GM12865 (cell line): Measurements from ENCODE around the gene BRINP1.

Experiments used
- DNase-seq: peaks from one replicate; pipeline ENCODE4 v3.0.0; 2010; ENCODE audit warnings: low read depth
- H3K4me3 ChIP-seq: 2 replicates; pipeline ENCODE4 v1.5.1; 2011; ENCODE audit warnings: mild to moderate bottlenecking, low read depth, low read length, control low read depth
- CTCF ChIP-seq: IDR thresholded peaks from 2 replicates; pipeline ENCODE4 v1.5.1; 2011; ENCODE audit warnings: low read length, control low read depth, low read depth, inconsistent platforms; ENCODE audit not compliant: insufficient read depth; ENCODE audit errors: missing control alignments

Gene BRINP1

GRCh38 chr9:119268985-119269384 lies 100.2 kb downstream of the BRINP1 start:
- DNase-seq = no peak
- TF ChIP-seq CTCF = no peak
- H3K4me3 ChIP-seq = no peak overlapping the region

DNA sequence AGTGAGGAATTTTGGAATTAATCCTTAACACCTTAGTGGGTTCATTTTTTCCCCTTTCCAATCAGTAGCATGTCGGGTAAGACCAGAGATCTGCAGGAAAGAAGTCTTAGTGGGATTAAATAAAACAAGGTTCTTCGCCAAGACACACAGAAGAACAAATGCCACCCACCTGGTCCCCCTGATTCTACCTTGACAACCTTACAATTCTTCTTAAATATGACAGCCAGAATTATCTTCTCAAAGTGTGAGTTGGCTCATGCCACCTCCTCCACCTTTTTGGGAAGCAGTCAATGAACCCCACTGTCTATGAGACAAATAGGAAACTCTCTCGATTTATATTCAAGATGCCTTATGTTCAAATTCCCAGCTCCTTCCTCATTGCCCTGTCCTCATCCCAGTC lies 105.1 kb downstream of the BRINP1 start:
- no peak for TF ChIP-seq CTCF
- no peak overlapping the region for H3K4me3 ChIP-seq
- no peak for DNase-seq

- no peak overlapping the region for H3K4me3 ChIP-seq
- TF ChIP-seq CTCF = no peak
- no peak for DNase-seq
Measured at GRCh38 chr9:119257592-119257991, 111.6 kb downstream of the BRINP1 start.

DNA sequence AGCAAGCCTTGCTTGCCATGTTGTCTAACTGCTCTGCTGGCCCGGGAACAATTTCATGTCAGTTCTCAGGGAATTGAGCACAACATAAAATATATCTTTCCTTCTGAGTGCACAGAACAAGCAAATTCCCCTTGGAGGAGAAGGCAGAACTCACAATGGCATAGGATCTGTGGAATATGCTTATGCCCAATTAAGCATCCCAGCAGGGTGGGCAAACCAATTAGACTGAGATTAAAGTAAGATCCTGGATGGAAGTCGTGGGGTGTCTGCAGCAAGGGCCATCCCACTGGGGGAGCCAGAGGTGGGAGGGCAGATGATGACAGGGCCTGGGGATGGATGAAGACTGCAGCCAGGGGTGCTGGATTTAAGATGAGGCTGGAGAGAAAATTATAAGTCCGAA lies 114.1 kb downstream of the BRINP1 start:
- no peak for DNase-seq
- H3K4me3 ChIP-seq = no peak overlapping the region
- no peak for TF ChIP-seq CTCF

DNA sequence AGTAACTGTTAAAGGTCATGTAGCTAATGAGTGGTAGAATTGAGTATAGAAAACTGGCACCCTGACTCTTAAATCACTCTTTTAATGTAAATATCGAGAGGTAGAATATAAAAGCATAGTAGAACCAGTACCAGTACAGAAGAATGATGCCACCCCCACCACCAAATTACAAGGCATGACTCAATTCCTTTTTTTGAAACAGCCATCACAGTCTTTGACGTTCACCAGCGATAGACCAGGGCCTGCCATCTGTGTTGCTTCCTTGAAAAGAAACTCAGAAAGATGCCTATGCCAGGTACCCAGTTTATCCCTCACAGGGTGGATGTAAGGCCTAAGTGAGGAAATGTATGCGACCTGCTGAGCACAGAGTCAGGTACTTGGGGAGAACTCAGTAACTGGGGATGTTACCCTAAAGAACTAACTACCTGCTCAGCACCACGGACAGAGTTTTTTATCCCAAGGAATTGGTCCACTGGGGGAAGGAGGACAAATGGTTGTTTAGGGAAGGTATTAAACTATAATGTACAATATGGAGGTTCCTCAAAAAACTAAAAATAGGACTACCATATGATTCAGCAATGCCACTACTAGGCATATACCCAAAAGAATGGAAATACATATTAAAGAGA lies 116.5 kb downstream of the BRINP1 start:
- no peak overlapping the region for H3K4me3 ChIP-seq
- TF ChIP-seq CTCF = no peak
- DNase-seq = no peak

DNA sequence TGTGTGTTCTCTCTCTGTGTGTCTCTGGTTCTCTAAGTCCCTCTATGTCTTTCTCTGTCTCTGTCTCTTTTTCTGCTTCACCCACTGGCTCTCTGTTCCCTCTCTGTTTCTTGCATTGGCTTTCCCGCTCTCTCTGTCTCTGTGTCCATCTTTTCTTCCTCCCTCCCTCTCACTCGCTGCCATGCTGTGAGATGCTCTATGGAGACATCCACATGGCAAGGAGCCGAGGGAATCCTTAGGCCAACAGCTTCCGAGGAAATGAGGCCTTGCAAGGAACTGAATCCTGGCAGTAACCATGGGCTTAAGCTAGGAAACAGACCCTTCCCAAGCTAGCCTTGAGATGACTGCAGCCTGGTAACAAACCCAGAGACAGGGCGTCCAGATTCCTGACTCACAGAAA lies 117.3 kb downstream of the BRINP1 start:
- no peak for TF ChIP-seq CTCF
- H3K4me3 ChIP-seq = no peak overlapping the region
- no peak for DNase-seq

DNA sequence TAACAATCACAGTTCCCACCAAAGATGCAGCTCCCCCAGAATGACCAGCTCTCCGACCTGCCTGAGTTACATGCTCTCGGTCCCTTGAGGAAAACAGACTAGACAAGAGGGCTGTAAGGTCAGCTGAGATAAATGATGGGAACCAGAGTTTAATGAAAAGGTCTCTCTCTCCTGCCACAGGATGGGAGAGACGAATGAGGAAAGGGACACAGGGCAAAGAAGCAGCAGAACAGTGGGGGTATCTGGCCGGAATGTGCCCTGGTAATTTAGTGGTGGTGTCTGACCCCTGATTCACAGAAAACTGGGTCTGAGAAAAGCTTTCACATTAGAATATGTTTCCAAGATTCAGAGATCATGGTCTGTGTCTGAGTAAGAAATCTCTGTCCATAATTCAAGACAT lies 118.5 kb downstream of the BRINP1 start:
- DNase-seq = no peak
- TF ChIP-seq CTCF = no peak
- no peak overlapping the region for H3K4me3 ChIP-seq
